GM10847 (cell line): ENCODE data around the gene ZNF77.

ENCODE experiments used
- POLR2A ChIP-seq: IDR thresholded peaks from 2 replicates; pipeline ENCODE4 v1.6.1; 2011; ENCODE audit not compliant: insufficient read length; ENCODE audit errors: extremely low read depth

Gene ZNF77

DNA sequence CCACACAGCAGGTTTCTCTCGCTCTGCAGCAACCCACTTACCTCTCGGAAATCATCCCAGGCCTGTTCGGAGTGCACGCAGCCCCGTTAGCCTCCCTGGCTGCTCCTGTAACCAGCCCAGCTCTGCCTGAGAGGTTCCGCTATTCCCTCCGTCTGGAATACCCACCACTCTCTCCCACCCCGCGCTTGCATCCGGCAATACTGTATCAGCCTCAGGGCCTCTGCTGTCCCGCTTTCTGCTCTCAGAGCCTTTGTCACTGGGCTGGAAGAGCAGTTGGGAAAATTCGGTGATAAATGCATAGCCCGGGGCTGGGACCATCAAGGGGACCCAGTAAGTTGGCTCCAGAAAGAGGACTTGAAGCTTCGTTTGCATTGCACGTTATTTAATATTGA is 31.8 kb upstream of the ZNF77 start:
- no peak for TF ChIP-seq POLR2A

DNA sequence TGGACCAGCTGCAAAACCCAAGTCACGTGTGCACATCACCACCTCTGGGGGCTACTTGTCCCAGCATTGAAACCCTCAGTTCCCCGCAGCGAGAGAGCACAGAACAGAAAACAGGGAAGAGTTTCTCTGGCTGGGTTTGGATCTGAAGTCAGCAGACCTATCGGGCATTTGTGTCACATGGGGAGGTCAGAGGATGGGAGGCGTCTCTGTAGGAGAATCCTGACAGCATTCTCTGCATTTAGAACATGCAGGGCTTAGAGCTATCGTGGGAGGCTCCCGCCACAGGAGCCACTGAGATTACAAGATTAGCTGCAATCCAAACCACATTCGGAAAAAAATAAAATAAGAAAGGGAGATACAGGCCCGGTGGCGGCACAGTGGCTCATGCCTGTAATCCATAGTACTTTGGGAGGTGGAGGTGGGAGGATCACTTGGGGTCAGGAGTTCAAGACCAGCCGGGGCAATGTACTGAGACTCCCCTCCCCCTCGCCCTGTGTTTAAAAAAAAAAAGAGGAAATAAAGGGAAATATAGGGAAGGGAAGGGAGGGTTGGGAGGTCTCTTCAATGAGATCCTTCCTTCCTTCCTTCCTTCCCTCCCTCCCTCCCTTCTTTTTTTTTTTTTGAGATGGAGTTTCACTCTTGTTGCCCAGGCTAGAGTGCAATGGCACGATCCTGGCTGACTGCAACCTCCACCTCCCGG is 29.7 kb upstream of the ZNF77 start:
- no peak for TF ChIP-seq POLR2A

DNA sequence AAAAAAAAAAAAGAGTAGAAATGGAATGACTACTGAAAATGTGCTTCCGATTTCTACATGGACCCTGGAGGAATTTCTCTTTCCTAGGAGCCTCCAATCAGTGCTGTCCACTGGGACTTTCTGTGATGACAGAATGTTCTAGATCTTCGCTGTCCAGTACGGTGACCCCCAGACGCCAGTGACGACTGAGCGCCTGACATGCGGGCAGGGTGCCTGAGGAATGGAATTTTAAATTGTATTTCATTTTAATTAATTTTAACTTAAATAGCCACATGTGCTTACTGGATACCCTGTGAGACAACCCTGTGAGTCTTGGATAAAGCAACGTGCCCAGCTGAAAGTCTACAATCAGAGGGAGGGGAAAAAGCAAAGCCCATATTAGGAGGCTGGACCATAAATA is 28.5 kb upstream of the ZNF77 start:
- TF ChIP-seq POLR2A: no peak

DNA sequence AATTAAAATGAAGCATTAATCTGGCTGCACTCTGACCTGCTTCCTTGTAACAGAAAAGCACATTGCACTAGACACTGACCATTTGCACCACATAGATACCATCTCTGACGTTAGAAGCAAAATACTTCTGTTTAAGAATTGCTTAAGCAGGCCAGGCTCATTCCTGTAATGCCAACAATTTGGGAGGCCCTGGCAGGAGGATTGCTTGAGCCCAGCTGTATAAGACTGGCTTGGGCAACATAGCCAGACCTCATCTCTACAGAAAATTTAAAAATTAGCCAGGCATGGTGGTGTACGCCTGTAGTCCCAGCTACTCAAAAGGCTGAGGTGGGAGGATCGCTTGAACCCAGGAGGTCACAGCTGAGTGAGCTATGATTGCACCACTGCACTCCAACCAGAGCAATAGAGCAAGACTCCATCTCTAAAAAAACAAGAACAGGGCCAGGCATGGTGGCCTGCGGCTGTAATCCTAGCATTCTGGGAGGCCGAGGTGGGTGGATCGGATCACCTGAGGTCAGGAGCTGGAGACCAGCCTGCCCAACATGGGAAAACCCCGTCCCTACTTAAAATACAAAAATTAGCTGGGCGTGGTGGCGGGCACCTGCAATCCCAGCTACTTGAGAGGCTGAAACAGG is 25.5 kb upstream of the ZNF77 start:
- no peak for TF ChIP-seq POLR2A

DNA sequence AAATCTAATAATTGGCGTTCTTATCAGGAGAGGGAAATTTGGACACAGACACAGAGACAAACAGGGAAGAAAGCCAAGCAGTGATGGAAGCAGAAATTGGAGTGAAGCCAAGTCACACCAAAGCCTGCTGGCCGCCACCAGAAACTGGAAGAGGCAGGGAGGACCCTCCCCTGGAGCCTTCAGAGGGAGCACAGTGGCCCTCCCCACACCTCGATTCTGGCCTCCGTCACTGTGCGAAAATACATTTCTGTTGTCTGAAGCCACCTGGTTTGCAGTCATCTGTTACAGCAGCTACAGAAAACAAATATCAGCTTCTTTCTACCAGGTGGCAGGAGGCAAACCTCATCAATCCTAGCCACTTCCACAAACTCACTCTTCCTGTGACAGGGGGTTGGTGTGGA is 24.3 kb upstream of the ZNF77 start:
- no peak for TF ChIP-seq POLR2A

DNA sequence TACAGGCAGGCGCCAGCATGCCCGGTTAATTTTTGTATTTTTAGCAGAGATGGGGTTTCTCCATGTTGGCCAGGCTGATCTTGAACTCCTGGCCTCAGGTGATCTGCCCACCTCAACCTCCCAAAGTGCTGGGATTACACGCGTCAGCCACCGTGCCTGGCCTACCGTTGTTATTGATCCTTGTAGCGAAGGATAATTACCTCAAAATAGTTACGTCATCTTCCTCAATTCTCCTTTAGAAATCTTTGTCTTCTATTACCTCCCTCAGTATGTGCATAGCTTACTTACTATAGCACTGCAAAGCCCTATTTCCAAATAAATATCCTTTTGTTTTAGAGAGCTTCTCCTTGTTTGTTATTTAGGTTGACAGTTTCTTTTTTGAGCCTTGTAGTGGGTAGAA is 23.2 kb upstream of the ZNF77 start:
- TF ChIP-seq POLR2A: no peak

DNA sequence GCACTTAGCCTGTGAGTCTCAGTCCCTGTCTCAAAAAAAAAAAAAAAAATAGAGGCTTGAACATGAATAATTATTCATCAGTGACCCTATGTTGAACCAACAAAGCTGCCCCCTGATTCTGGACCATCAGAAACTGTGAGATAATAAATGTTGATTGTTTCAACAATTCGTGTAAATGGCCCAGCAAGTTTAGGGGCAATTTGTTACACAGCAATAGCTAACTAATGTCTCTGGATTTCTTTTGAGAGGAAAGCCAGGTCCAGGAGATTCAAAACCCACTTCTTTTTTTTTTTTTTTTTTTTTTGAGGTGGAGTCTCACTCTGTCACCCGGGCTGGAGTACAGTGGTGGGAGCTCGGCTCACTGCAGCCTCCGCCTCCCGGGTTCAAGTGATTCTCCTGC is 20.1 kb upstream of the ZNF77 start:
- no peak for TF ChIP-seq POLR2A

DNA sequence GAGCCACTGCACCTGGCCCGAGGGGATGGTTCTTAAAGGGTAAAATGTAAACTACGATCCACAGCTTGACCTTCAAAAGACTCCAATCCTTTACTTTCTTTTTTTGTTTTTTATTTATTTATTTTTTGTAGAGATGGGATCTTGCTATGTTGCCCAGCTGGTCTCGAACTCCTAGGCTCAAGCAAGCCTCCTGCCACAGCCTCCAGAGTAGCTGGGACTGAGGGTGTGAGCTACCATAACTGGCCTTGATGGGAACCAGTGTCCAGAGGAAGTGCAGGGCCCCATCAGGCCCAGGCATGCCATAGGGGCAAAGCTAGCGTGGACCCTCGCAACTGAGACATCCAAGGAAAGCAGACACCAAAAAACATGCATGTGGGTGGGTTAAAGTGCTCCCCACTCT is 18.4 kb upstream of the ZNF77 start:
- no peak for TF ChIP-seq POLR2A

DNA sequence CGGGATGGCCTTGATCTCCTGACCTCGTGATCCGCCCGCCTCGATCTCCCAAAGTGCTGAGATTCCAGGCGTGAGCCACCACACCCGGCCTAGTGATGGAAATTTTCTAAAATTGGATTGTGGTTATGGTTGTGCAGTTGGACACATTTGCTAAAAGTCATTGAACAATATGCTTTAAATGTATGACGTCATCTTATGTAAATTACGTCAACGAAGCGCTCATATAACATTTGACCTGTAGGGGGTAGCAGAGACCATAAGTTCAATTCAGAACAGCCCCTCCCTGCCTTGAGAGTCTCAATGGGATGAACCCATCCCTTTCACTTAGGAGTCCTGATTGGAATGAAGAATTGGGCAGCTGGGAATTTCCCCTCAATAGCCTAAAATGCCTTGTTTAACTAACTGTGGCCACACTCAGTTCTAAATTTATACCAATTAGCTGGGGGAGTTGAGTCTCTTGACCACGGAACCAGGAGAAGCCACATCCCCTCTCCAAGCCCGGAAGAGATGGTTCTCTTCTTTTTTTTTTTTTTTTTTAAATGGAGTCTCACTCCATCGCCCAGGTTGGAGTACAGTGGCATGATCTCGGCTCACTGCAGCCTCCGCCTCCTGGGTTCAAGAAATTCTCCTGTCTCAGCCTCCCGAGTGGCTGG is 17.4 kb upstream of the ZNF77 start:
- TF ChIP-seq POLR2A: no peak

DNA sequence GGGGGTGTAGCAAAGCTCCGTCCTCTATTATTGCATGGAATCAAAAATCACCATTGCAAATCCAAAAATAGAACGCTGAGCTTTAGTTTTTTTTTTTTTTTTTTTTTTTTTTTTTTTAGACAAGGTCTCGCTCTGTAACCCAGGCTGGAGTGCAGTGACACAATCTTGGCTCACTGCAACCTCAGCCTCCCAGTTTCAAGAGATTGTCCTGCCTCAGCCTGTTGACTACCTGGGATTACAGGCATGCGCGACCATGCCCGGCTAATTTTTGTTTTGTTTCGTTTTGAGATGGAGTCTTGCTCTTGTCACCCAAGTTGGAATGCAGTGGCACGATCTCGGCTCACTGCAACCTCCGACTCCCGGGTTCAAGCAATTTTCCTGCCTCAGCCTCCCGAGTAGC is 15.3 kb upstream of the ZNF77 start:
- TF ChIP-seq POLR2A: no peak

DNA sequence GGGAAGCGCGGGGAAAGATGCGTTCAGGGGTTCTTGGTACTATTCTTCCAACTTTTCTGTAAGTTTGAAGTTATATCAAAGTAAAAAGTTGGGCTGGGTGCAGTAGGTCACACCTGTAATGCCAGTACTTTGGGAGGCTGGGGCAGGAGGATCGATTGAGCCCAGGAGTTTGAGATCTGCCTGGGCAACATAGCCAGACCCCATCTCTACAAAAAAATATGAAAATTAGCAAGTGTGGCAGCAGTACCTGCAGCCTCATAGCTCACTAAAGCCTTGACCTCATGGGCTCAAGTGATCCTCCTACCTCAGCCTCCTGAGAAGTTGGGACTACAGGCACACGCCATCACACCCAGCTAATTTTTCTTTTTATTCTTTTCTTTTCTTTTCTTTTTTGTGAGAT is 12.4 kb upstream of the ZNF77 start:
- no peak for TF ChIP-seq POLR2A

DNA sequence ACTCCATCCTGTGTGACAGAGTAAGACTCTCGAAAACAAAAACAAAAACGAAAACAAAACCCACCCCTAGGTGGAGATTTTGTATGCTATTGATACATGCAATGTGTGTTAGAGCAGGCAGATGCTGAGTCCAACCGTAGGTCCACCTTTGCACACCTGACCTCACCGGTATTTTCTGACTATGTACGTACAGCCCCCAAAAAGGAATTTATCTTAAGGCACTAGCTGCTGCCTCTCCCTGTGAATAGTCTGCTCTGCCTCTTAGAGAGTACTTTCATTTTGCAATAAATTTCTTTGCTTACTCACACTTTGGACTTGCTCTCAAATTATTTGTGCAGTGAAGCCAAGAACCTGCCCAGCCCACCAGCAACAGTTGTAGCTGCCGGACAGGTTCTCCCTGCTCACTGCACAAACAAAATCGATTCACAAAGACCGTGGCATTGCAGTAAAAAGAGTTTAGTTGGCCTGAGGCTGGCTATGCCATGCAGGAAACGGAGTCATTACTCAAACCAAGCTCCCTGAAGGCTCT is 8.2 kb upstream of the ZNF77 start:
- TF ChIP-seq POLR2A: no peak

DNA sequence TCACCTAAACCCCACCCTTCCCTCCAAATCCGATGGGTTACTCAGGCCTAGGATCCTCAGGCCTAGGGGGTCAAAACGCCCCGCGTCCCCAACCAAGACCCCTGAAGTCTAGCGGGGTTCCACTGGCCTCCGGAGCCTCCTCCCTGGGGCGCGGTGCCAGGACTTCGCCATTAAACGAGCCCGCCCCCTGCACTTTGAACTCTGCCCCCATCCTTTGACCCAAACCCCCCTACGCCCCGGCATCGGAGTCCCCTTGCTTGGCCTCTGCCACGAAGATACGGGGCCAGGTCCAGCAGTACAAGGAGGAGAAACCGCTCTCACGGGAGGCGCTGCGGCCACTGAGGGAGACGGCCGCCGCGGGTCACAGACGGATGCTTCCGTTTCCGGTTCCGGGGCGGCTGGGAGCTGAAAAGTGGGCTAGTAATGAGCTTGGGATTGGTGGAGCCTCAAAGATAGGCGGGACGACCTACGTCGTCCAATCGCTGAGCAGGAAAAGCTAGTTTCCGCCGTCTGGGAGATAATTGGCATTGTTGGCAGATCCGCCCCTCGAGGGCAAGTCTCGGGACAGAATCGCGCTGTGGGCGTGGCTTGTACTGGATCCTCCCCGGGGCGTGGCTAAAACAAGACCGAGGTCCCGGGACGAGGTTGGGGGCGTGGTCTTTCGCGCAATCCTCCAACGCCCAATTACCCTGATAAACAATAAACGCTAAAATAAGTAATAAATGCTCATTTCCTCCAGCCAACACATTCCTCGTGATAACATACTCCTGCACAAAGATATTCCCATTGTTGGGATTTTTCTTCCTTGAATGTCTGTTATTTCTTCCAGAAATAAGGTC is 5.7 kb upstream of the ZNF77 start:
- peak; percentile 95 for TF ChIP-seq POLR2A

DNA sequence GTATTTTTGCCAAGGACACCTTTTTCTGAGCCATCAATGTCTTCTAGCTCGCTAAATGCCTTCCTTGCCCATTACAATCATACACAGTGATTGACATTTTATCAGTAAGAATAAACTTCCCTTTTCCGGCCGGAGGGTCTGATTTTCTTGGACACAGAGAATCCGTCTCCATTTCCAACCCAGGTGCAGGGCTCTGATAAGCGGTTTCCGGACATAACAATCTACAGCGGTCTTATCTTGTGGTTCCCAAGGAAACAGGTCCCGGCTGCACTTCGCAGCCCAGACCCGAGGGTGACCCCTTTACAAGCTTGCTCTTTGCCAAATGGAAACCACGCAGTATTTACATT is 5.1 kb upstream of the ZNF77 start:
- TF ChIP-seq POLR2A: no peak

DNA sequence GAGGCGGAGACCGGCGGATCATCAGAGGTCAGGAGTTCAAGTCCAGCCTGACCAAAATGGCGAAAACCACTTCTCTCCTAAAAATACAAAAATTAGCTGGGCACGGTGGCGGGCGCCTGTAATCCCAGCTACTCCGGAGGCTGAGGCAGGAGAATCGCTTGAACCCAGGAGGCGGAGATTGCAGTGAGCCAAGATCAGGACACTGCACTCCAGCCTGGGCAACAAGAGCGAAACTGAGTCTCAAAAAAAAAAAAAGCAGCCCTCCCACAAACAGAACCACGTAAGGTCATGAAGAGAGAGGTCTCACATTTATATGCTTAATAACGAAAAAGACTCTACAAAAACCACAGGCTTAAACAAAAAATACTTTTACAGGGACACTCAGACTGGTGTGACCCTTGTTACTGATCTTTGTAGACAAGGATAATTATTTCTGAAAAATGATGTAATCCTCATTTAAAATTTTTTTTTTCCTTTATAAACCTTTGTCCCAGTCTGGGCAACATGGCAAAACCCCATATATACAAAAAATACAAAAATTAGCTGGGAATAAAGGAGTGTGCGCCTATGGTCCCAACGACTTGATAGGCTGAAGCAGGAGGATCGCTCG is 909 bp upstream of the ZNF77 start:
- no peak for TF ChIP-seq POLR2A
